ENCODE data around the gene DNMT3A.
A peak's percentile ranks its signal among the peaks of the same experiment; 100 is the strongest.

The DNMT3A gene

GRCh38 chr2:25372405-25373268 lies 30.9 kb upstream of the DNMT3A start:
- no peak for DNase-seq (ENCODE audit: low read depth)

GRCh38 chr2:25371253-25372241 lies 29.8 kb upstream of the DNMT3A start:
- no peak for DNase-seq (ENCODE audit: low read depth)

- DNase-seq (ENCODE audit: low read depth) = no peak
These were observed 28.2 kb upstream of the DNMT3A start for GRCh38 chr2:25369876-25370275.

GRCh38 chr2:25369439-25369838 lies 27.7 kb upstream of the DNMT3A start:
- DNase-seq (ENCODE audit: low read depth) = no peak

- DNase-seq (ENCODE audit: low read depth) = no peak
These were observed 26.9 kb upstream of the DNMT3A start for GRCh38 chr2:25368660-25369059.

GRCh38 chr2:25367296-25367695 lies 25.6 kb upstream of the DNMT3A start:
- no peak for DNase-seq (ENCODE audit: low read depth)

- DNase-seq (ENCODE audit: low read depth) = no peak
These were observed 24.9 kb upstream of the DNMT3A start for GRCh38 chr2:25366629-25367028.

GRCh38 chr2:25365241-25365640 lies 23.5 kb upstream of the DNMT3A start:
- no peak for DNase-seq (ENCODE audit: low read depth)

- no peak for DNase-seq (ENCODE audit: low read depth)
These were observed 22.0 kb upstream of the DNMT3A start for GRCh38 chr2:25363733-25364132.

- no peak for DNase-seq (ENCODE audit: low read depth)
These were observed 20.9 kb upstream of the DNMT3A start for GRCh38 chr2:25362434-25363145.

- DNase-seq (ENCODE audit: low read depth) = no peak
These were observed 20.3 kb upstream of the DNMT3A start for GRCh38 chr2:25362049-25362433.

GRCh38 chr2:25361261-25362048 lies 19.7 kb upstream of the DNMT3A start:
- no peak for DNase-seq (ENCODE audit: low read depth)

- no peak for DNase-seq (ENCODE audit: low read depth)
These were observed 17.1 kb upstream of the DNMT3A start for GRCh38 chr2:25358836-25359235.

- DNase-seq (ENCODE audit: low read depth) = no peak
These were observed 16.6 kb upstream of the DNMT3A start for GRCh38 chr2:25358249-25358815.

- no peak for DNase-seq (ENCODE audit: low read depth)
These were observed 14.4 kb upstream of the DNMT3A start for GRCh38 chr2:25356088-25356487.

GRCh38 chr2:25355270-25355669 lies 13.5 kb upstream of the DNMT3A start:
- DNase-seq (ENCODE audit: low read depth) = no peak

GRCh38 chr2:25354116-25354515 lies 12.4 kb upstream of the DNMT3A start:
- no peak for DNase-seq (ENCODE audit: low read depth)

- peak; percentile 37 for DNase-seq (ENCODE audit: low read depth)
These were observed 7.7 kb upstream of the DNMT3A start for GRCh38 chr2:25349397-25349796.

- no peak for DNase-seq (ENCODE audit: low read depth)
These were observed 6.1 kb upstream of the DNMT3A start for GRCh38 chr2:25347846-25348245.

- no peak for DNase-seq (ENCODE audit: low read depth)
These were observed 5.6 kb upstream of the DNMT3A start for GRCh38 chr2:25347205-25347815.
